K562 (cell line): ENCODE data around the gene ARMC7. TPM values are rescaled to one million over a fixed set of nuclear protein-coding genes. Genes with fewer than 3 reads are reported as not detected.
A peak's percentile ranks its signal among the peaks of the same experiment; 100 is the strongest.

Experiments used
- BMI1 ChIP-seq: fragments of 150-350 bp; IDR thresholded peaks from 2 replicates; pipeline ENCODE4 v1.6.1; 2014; ENCODE audit warnings: low read length
- GABPB1 ChIP-seq: sonication (generic); formaldehyde crosslinking; IDR thresholded peaks from 2 replicates; pipeline ENCODE4 v1.8.0; 2022; ENCODE audit warnings: mild to moderate bottlenecking, missing genetic modification reagents
- GABPB2 ChIP-seq: fragments of 250-450 bp; sonication (Bioruptor Pico); conservative IDR thresholded peaks from 2 replicates; pipeline ENCODE4 v1.5.1; 2021; ENCODE audit warnings: mild to moderate bottlenecking
- HMG20A ChIP-seq: fragments of 450-650 bp; formaldehyde crosslinking; conservative IDR thresholded peaks from 2 replicates; pipeline ENCODE4 v1.4.0; 2020; ENCODE audit warnings: mild to moderate bottlenecking, mixed read lengths
- JUN ChIP-seq, 2 experiments: sonication (generic) in 1 of 2; formaldehyde crosslinking in 1 of 2; IDR thresholded peaks; 2 replicates each; pipeline versions ENCODE4 v1.6.1 to v1.8.0; 2012 to 2022; ENCODE audit warnings: borderline replicate concordance in 2 of 2, mild to moderate bottlenecking in 2 of 2, improper control_type of control experiment in 1 of 2, low read depth in 1 of 2, low read length in 1 of 2, missing genetic modification reagents in 1 of 2
- MYC ChIP-seq, 2 experiments: fragments of 250-450 bp in 1 of 2; sonication (Bioruptor Pico) in 1 of 2; IDR thresholded peaks; 2 replicates each; pipeline versions ENCODE4 v1.5.1 to v1.6.1; 2012 to 2021; ENCODE audit warnings: low read depth in 2 of 2, borderline replicate concordance in 1 of 2, improper control_type of control experiment in 1 of 2, low read length in 1 of 2, mild to moderate bottlenecking in 1 of 2, moderate library complexity in 1 of 2
- NFRKB ChIP-seq: fragments of 450-650 bp; IDR thresholded peaks from 2 replicates; pipeline ENCODE4 v1.6.1; 2016; ENCODE audit warnings: low read depth
- POLR2H ChIP-seq: IDR thresholded peaks from 2 replicates; pipeline ENCODE4 v1.6.1; 2016; ENCODE audit warnings: missing genetic modification characterization, low read depth, mild to moderate bottlenecking, control low read depth, missing compliant biosample characterization, moderate library complexity
- RBM25 ChIP-seq: fragments of 200-400 bp; formaldehyde crosslinking; IDR thresholded peaks from 2 replicates; pipeline ENCODE4 v1.6.1; 2018; ENCODE audit warnings: low read length, low read depth, moderate library complexity; ENCODE audit not compliant: severe bottlenecking
- YY1 ChIP-seq, 3 experiments: IDR thresholded peaks; 2 replicates each; pipeline ENCODE4 v1.6.1; 2011; ENCODE audit warnings: low read length in 2 of 3, mild to moderate bottlenecking in 2 of 3, moderate library complexity in 2 of 3, borderline replicate concordance in 1 of 3, control low read depth in 1 of 3, low read depth in 1 of 3; ENCODE audit not compliant: insufficient read depth in 3 of 3, insufficient replicate concordance in 2 of 3, control insufficient read depth in 1 of 3, insufficient read length in 1 of 3; ENCODE audit errors: extremely low read depth in 1 of 3
- ZNF212 ChIP-seq: fragments of 450-650 bp; formaldehyde crosslinking; IDR thresholded peaks from 2 replicates; pipeline ENCODE4 v1.4.0; 2020; ENCODE audit warnings: mild to moderate bottlenecking
- ZNF41 ChIP-seq: fragments of 250-450 bp; sonication (Bioruptor Pico); conservative IDR thresholded peaks from 2 replicates; pipeline ENCODE4 v1.4.0; 2020; ENCODE audit warnings: mild to moderate bottlenecking
- ZNF431 ChIP-seq: sonication (generic); formaldehyde crosslinking; IDR thresholded peaks from 2 replicates; pipeline ENCODE4 v1.8.0; 2022; ENCODE audit warnings: mild to moderate bottlenecking, missing genetic modification reagents
- polyA plus RNA-seq, 8 experiments: library from polyadenylated mRNA; depleted of rRNA in 4 of 8; stranded (reverse) in 5 of 8; unstranded in 3 of 8; fragments of >200 nt; fragmentation: Nextera tagmentation in 2 of 8; fragmentation: Illumina TruSeq in 1 of 8; extraction: Ambion mirVana in 2 of 8; extraction: Trizol in 1 of 8; gene quantifications; 2 replicates each; pipeline versions ENCODE4 v1.2.1 to v1.2.3, GENCODE V29; 2011 to 2014; ENCODE audit warnings: inconsistent platforms in 1 of 8, missing spikeins in 1 of 8
- total RNA-seq, 7 experiments: library from RNA; depleted of rRNA in 6 of 7; stranded (reverse); fragments of >200 nt in 6 of 7; fragmentation: Illumina TruSeq in 2 of 7; extraction: Trizol in 2 of 7; gene quantifications; 2 replicates each; pipeline versions ENCODE4 v1.2.1 to v1.2.3, GENCODE V29; 2011 to 2021; ENCODE audit warnings: low replicate concordance in 1 of 7
- TF ChIP-seq, protein P1 (sequence below): sonication (generic); formaldehyde crosslinking; IDR thresholded peaks from 2 replicates; pipeline ENCODE4 v1.8.0; 2022; ENCODE audit warnings: mild to moderate bottlenecking, missing genetic modification reagents

Gene ARMC7
- total and polyA plus RNA-seq, 9 of the 15 experiments (the other 6 are each of a cell fraction or from before 2014, with no cell fraction given): 1.4 to 15.2 (median 5.9) TPM

DNA sequence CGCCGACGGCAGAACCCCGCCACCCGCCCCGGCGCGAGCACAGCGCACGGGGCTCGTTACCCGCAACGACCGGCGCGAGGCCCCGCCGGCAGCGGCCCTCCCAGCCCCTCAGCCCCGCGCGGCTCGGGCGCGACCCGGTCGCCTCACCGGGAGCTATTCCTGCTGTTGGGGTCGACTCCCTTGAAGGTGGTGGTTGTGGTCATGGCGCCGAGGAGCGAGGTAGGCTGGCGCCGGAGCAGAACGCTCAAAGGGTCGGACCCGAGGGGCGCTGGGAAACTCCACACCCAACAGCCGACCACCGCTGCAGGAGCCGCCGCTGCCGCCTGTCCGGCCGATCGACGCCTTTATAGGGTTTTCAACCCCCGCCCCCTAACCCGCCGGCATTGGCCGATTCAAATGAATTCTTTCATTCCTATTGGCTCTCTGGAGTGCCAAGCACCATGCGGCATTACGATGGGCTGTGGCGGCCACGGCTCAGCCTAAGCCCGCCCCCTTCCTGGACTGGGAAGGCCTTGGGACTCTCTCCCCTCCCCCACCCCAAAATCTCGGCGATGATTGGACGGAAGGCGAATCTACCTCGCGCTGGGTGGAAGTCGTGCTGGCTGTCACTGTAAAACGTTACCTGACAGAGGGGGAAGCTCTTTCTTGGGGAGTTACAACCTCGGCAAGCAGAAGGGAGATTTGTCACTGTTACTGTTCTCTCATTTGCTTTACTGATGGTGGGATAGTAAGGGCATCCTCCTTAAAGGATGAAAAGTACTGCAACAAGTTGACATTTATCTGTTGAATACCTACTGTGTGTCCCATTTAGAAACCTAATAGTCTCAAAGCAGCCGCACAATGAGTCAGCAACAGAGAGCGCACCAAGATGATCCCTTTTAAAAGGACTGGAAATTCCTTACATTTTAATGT, 44.7 kb downstream of the ARMC7 start, which contains the start of gene JPT1 (continued):
- 0 out of 2 replicates have a peak, but pooled peaks have one; percentile 37 for TF ChIP-seq ZNF431
- TF ChIP-seq GABPB1 (CRISPR knock-in tag): peak; percentile 67; the same call in 1 of the 2 replicates
- TF ChIP-seq, protein P1, sequence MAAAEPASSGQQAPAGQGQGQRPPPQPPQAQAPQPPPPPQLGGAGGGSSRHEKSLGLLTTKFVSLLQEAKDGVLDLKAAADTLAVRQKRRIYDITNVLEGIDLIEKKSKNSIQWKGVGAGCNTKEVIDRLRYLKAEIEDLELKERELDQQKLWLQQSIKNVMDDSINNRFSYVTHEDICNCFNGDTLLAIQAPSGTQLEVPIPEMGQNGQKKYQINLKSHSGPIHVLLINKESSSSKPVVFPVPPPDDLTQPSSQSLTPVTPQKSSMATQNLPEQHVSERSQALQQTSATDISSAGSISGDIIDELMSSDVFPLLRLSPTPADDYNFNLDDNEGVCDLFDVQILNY (CRISPR knock-in tag): no peak
- TF ChIP-seq NFRKB: no peak
- no peak for TF ChIP-seq BMI1
- TF ChIP-seq ZNF41: no peak
- TF ChIP-seq POLR2H (tag): peak; percentile 98
- TF ChIP-seq HMG20A (CRISPR knock-in tag): no peak
- 0 out of 2 replicates have a peak, but pooled peaks have one; percentile 79 for TF ChIP-seq ZNF212 (CRISPR knock-in tag)
- peak; percentile 26 to 77 (median 69) for TF ChIP-seq YY1 (IDR thresholded peaks at IDR 0.05; ENCODE audit: borderline replicate concordance in 1 of 3, control insufficient read depth in 1 of 3, extremely low read depth in 1 of 3, insufficient read depth in 3 of 3, insufficient read length in 1 of 3, insufficient replicate concordance in 2 of 3, low read depth in 1 of 3, low read length in 2 of 3)
- TF ChIP-seq RBM25: peak; percentile 93
- TF ChIP-seq MYC (IDR thresholded peaks at IDR 0.05; ENCODE audit: low read depth, low read length): no peak; the same call in 1 of the 2 replicates
- TF ChIP-seq MYC (CRISPR knock-in tag; IDR thresholded peaks at IDR 0.05; ENCODE audit: borderline replicate concordance, low read depth): no peak
- TF ChIP-seq JUN (IDR thresholded peaks at IDR 0.05; ENCODE audit: borderline replicate concordance, low read depth, low read length): no peak; the same call in 1 of the 2 replicates
- TF ChIP-seq JUN (CRISPR knock-in tag; IDR thresholded peaks at IDR 0.05; ENCODE audit: borderline replicate concordance): no peak
- TF ChIP-seq GABPB2 (CRISPR knock-in tag): no peak
